Measurements from ENCODE around the gene HHAT. TPM values are rescaled to one million over a fixed set of nuclear protein-coding genes. Genes with fewer than 3 reads are reported as not detected.

HHAT gene
- total RNA-seq, 4 donors from 2014 or later = 0.83 to 1.6 (median 1.2) TPM

DNA sequence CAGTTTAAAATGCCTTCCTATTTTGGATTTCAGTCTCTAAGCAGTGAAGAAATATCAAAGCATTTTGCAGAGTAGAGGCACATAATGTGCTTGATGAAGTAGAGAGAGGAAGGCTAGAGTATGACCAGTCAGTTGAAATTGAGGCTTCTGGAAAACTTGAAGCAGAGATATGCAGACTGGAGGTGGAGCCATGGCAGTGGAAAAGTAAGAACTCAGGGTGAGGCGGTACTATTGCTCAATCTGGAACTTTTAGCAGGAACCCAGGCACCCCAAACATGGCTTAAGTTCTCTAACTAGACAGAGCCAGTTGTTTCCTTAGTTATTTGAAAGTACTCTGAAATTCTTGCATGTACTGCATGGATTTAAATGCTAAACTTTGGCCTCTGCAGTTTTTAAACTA is 288.6 kb downstream of the HHAT start:
- intact Hi-C loops (cut with DNase I) = no loop called here

DNA sequence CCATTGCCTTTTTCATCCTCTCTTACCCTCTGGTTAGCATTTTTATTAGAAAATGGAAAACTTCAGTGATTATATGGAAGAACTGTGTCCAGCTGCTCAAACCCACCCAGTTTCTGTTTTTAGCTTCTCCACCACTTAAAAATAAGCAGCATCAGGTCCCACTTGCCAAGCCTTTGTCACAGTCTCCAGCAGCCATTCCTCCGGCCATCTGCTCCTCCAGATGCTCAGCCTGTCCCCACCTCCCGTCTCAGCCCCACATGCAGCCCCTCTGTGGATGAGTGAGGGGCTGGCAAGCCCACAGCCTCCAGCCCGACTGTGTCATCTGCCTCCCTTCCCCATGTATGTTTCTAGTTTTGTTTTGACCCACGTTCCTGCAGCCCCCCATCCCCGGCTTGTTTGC is 289.7 kb downstream of the HHAT start:
- TF ChIP-seq, protein P1, sequence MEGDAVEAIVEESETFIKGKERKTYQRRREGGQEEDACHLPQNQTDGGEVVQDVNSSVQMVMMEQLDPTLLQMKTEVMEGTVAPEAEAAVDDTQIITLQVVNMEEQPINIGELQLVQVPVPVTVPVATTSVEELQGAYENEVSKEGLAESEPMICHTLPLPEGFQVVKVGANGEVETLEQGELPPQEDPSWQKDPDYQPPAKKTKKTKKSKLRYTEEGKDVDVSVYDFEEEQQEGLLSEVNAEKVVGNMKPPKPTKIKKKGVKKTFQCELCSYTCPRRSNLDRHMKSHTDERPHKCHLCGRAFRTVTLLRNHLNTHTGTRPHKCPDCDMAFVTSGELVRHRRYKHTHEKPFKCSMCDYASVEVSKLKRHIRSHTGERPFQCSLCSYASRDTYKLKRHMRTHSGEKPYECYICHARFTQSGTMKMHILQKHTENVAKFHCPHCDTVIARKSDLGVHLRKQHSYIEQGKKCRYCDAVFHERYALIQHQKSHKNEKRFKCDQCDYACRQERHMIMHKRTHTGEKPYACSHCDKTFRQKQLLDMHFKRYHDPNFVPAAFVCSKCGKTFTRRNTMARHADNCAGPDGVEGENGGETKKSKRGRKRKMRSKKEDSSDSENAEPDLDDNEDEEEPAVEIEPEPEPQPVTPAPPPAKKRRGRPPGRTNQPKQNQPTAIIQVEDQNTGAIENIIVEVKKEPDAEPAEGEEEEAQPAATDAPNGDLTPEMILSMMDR (IDR thresholded peaks at IDR 0.05) = no peak
- no peak for TF ChIP-seq POLR2AphosphoS5 (IDR thresholded peaks at IDR 0.05)
- TF ChIP-seq EP300 (IDR thresholded peaks at IDR 0.05) = no peak
- TF ChIP-seq POLR2A (IDR thresholded peaks at IDR 0.05; ENCODE audit: low read depth) = no peak
- WGBS = 75% methylated on average over 5 of the region's 5 CpGs
- no peaks in the 10 kb centered on the region for H3K4me1 ChIP-seq
- H3K9me3 ChIP-seq = no peaks in the 10 kb centered on the region
- no peak overlapping the region for H3K4me3 ChIP-seq
- no peaks in the 10 kb centered on the region for H3K36me3 ChIP-seq
- no peaks in the 10 kb centered on the region for H3K27me3 ChIP-seq
- intact Hi-C loops (cut with DNase I) = no loop called here
- H3K27ac ChIP-seq (replicated peaks in 1 of 4) = no peak overlapping the region
- no peak for DNase-seq (ENCODE audit: extremely low spot score)

More for the DNA sequence above, 288.6 kb downstream of the HHAT start:
- no peak overlapping the region for H3K27ac ChIP-seq (replicated peaks in 1 of 4)
- no peak for DNase-seq (ENCODE audit: extremely low spot score)
- no peaks in the 10 kb centered on the region for H3K9me3 ChIP-seq
- 63% methylated on average over 1 of the region's 1 CpG for WGBS
- no peak for TF ChIP-seq POLR2A (IDR thresholded peaks at IDR 0.05; ENCODE audit: low read depth)
- no peak for TF ChIP-seq EP300 (IDR thresholded peaks at IDR 0.05)
- no peak for TF ChIP-seq POLR2AphosphoS5 (IDR thresholded peaks at IDR 0.05)
- TF ChIP-seq, protein P1 (IDR thresholded peaks at IDR 0.05) = no peak
- H3K36me3 ChIP-seq = no peaks in the 10 kb centered on the region
- H3K4me1 ChIP-seq = no peaks in the 10 kb centered on the region
- H3K4me3 ChIP-seq = no peak overlapping the region
- H3K27me3 ChIP-seq = no peaks in the 10 kb centered on the region

DNA sequence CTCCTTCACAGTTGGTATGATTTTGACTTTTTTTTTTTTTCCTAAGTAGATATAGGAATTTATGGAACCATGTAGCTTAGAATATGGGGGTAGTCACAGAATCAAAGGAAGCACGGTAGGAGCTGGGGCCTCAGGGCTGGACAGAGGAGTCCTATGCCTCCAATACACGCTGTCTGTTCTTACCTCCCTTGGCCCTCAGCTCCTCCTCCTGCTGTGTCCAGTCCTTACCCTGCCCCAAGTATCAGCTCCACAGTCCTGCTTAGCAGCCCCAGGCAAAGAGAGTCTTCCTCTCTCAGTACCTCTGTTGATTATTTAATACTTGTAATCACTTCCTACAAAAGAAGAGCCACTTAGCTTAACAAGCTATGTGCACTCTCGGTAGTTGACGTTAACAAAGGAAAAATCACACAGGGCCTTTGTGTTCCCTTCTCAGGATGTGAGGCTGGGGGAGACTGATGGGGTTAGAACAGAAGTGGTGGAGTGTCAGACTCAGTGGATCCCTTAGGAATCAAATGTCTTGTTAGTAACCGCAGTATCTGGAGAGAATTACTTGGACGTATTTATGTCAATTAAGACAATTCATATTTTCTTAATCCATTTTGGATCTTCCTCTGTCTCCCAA is 292.3 kb downstream of the HHAT start:
- no peak for DNase-seq (ENCODE audit: extremely low spot score)
- intact Hi-C loops (cut with DNase I) = no loop called here

DNA sequence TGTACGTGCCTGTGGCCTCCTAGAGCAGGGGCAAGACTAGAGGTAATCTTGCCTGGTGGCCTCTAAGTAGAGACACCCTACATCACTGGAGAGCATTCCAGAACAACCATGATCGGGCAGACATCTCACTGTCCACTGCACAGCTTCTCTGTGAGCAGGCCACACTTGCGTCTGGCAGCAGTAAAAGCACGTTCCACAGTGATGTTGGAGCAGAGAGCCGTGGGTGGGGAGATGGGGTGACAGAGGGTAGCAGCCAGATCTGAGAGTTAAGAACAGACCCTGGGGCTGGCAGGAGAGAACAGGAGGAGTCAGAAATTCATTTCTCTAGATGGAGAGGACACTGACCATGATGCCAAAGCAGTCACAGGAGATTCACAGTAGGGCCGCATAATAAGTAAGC is 293.0 kb downstream of the HHAT start:
- Histone ChIP-seq H3K4me3 (no peak overlapping the region), H3K27me3 (no peaks in the 10 kb centered on the region), H3K27ac (replicated peaks in 1 of 4) (no peak overlapping the region), H3K36me3 (no peaks in the 10 kb centered on the region), H3K4me1 (no peaks in the 10 kb centered on the region), H3K9me3 (no peaks in the 10 kb centered on the region)
- intact Hi-C loops (cut with DNase I) = no loop called here
- DNase-seq (ENCODE audit: extremely low spot score) = no peak
- TF ChIP-seq, protein P1 (IDR thresholded peaks at IDR 0.05) = no peak
- TF ChIP-seq POLR2AphosphoS5 (IDR thresholded peaks at IDR 0.05) = no peak
- no peak for TF ChIP-seq POLR2A (IDR thresholded peaks at IDR 0.05; ENCODE audit: low read depth)
- TF ChIP-seq EP300 (IDR thresholded peaks at IDR 0.05) = no peak
- 89% methylated on average over 6 of the region's 6 CpGs for WGBS

More for the DNA sequence above, 292.3 kb downstream of the HHAT start:
- H3K27ac ChIP-seq (replicated peaks in 1 of 4) = no peak overlapping the region
- no peaks in the 10 kb centered on the region for H3K36me3 ChIP-seq
- no peaks in the 10 kb centered on the region for H3K9me3 ChIP-seq
- no peak overlapping the region for H3K4me3 ChIP-seq
- WGBS = 87% methylated on average over 6 of the region's 6 CpGs
- no peaks in the 10 kb centered on the region for H3K4me1 ChIP-seq
- no peak for TF ChIP-seq POLR2AphosphoS5 (IDR thresholded peaks at IDR 0.05)
- no peak for TF ChIP-seq POLR2A (IDR thresholded peaks at IDR 0.05; ENCODE audit: low read depth)
- no peak for TF ChIP-seq EP300 (IDR thresholded peaks at IDR 0.05)
- TF ChIP-seq, protein P1 (IDR thresholded peaks at IDR 0.05) = no peak
- no peaks in the 10 kb centered on the region for H3K27me3 ChIP-seq

DNA sequence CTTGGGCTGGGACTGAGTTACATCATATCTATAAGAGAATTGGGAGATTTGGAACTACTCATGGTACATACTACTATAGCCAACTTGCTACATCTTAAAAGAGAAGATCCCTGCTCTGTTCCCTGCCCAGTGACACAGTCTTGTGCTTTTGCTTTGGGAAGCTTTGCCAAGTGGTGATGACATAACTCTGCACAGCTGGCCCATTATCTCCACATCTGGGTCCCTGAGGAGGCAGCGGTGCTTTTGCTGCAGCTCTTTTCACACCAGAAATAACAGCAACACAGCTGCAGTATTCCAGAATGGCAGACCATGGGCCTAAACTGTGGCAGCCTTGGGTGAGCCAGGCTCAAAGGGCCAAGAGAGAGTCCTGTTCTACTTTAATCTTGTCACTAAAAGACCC is 296.0 kb downstream of the HHAT start:
- TF ChIP-seq, protein P1 (IDR thresholded peaks at IDR 0.05) = no peak
- TF ChIP-seq POLR2AphosphoS5 (IDR thresholded peaks at IDR 0.05) (no peak), POLR2A (IDR thresholded peaks at IDR 0.05; ENCODE audit: low read depth) (no peak), EP300 (IDR thresholded peaks at IDR 0.05) (no peak)
- Histone ChIP-seq H3K27ac (replicated peaks in 1 of 4) (no peak overlapping the region), H3K9me3 (no peaks in the 10 kb centered on the region), H3K36me3 (no peaks in the 10 kb centered on the region), H3K4me3 (no peak overlapping the region), H3K4me1 (peaks cover 0 to 5% (median 0%) of the 10 kb centered on the region in 4 donors), H3K27me3 (no peaks in the 10 kb centered on the region)
- intact Hi-C loops (cut with DNase I) = no loop called here
- DNase-seq (ENCODE audit: extremely low spot score) = no peak
- WGBS = 75% methylated on average over 1 of the region's 1 CpG

All from esophagus muscularis mucosa (tissue), 4 donors.